NCI-H446 treated with DMSO at 0.1 percent for 48 hours (cell line): ENCODE data around the gene OR13C5.
"Not testable (repeated sequence)": the region's sequence is repeated elsewhere in the genome, so short reads cannot be mapped to it uniquely, and the experiment has no call there.

ENCODE experiments used
- DNase-seq: peaks from one replicate; lab custom pipeline; 2025; lab: John Stamatoyannopoulos, UW

OR13C5 gene, protein sequence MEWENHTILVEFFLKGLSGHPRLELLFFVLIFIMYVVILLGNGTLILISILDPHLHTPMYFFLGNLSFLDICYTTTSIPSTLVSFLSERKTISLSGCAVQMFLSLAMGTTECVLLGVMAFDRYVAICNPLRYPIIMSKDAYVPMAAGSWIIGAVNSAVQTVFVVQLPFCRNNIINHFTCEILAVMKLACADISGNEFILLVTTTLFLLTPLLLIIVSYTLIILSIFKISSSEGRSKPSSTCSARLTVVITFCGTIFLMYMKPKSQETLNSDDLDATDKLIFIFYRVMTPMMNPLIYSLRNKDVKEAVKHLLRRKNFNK

GRCh38 chr9:104599313-104599712 lies at the start of gene OR13C5:
Gene OR13C5, minus strand, starts transcription at chr9:104599413. Its CDS starts 0 bp downstream, at chr9:104599413.
- not testable (repeated sequence) for DNase-seq

DNA sequence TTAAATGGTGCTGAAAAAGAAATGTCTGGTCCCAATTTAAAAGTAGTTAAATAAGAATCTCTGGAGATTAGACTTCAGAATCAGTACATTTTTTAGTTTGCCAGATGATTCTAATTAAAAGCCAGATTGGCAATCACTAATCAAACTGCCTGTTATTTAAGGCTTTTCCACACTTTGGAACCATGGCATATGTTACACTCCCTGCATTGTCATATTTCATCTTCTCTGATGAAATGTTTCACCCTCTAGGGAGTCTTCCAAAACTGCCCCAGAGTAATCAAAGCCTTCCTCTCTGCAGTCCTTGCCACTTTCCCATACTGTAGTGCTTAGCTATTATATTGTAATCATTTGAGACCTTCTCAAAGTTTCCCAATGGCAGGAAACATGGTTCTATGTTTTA lies 36.2 kb upstream of the OR13C5 start:
- no peak for DNase-seq

DNA sequence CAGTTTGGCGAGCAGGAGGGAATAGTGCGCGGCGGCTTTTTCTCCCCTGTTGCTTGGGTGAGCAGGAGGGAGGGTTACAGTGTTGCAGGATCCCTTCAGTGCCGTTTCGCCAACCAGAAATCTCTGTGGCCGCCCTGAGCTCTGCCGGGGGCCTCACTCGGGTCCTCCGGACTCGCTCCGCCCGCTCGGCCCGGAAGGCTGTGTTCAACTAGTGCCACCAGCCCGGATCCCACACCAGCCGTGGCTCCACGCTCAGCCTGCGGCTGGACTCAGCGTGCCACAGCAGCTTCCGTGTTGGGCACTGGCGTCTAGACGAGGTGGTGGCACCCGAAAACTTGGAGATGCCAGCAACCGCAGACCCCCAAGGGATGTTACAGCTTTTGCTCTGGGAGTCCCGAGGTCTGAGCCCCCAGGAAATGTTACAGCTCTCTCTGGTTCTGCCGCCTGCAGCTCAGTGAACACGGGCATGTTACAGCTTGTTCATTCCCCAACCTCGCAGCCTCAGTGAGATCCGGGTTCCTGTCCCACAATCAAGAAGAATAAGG lies 34.8 kb upstream of the OR13C5 start:
- DNase-seq = no peak

GRCh38 chr9:104625964-104626363 lies 26.8 kb upstream of the OR13C5 start:
- DNase-seq = not testable (repeated sequence)

DNA sequence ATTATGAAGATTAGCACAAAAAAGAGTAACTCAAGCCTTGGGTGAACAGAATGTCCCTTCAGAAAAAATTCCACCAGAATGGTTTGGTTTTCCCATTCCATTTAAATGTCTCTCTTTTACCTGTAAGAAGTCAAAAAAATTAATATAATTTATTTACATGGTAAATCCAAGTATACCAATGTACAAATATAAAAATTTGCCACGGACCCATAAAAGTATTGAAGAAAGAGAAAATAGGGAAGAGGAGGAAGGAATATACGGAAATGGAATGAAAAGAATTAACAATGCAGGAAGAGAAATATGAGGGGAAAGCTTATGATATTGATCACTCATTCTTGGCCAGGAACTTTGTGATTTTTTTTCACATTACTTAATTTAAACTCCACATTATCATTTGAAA lies 18.9 kb upstream of the OR13C5 start, which contains the start of gene OR13C9:
Gene OR13C9, minus strand, starts transcription at position 101 of the 400 bp plus-strand sequence. Its CDS starts 0 bp downstream, at position 101.
- no peak for DNase-seq

DNA sequence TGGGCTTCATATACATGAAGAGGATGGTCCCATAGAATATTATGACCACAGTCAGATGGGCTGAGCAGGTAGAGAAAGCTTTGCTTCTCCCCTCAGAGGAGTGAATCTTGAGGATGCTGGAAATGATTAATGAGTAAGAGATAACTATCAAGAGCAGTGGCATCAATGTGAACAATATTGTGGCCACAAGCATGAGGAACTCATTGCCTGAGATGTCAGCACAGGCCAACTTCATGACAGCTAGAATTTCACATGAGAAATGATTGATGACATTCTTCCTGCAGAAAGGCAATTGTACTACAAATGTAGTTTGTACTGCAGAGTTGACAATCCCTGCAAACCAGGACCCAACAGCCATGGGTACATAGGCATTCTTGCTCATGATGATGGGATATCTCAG lies 18.2 kb upstream of the OR13C5 start:
- no peak for DNase-seq

- no peak for DNase-seq
Observed at GRCh38 chr9:104611213-104611612, 12.0 kb upstream of the OR13C5 start.

DNA sequence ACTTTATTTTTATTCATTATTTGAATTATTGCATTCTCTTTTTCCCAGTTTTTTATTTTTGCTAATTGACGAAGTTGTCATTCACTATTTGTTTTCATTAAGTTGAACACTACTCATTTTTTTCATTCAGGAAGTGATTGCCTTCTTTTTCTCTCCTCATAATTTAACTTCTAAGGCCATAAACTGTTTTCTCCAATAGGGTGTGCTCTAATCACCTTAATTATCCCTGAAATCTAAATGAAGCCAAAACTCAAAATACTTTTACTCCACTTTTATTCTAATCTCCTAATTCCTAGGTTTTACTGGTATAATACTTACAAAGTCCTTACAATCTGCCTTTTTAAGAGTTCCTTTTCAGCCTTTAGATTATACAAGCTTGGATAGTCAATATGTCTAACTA lies 9.1 kb upstream of the OR13C5 start:
- DNase-seq = peak; percentile 1

- DNase-seq = peak; percentile 22
Observed at GRCh38 chr9:104606152-104606551, 6.9 kb upstream of the OR13C5 start.

GRCh38 chr9:104605527-104605926 lies 6.3 kb upstream of the OR13C5 start, which contains the start of gene OR13C2:
Gene OR13C2, minus strand, starts transcription at chr9:104605627. Its CDS starts 0 bp downstream, at chr9:104605627.
- DNase-seq = not testable (repeated sequence)

- DNase-seq = no peak
Observed at GRCh38 chr9:104604801-104605200, 5.6 kb upstream of the OR13C5 start.

- not testable (repeated sequence) for DNase-seq
Observed at GRCh38 chr9:104598749-104599148, 464 bp downstream of the OR13C5 start.

DNA sequence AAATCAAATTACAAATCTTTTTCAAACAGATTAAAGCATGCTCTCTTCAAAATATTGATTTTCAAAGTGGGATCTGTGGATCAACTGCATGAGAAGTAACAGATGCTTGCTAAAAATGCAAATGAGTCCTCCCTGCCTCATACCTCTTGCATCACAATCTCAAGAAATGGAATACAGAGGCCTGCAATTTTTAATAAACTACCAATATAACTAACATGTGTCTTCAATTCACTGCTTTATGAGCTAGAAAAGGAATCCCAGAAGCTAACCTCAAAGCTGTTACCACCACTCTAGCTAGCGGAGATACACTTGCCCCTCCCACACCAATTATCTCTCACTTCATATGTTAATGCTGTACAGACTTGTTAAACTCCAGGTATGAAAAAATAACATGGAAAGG lies 9.6 kb downstream of the OR13C5 start:
- DNase-seq = no peak

GRCh38 chr9:104586496-104587180 lies 12.6 kb downstream of the OR13C5 start:
- DNase-seq = no peak

GRCh38 chr9:104580562-104580961 lies 18.7 kb downstream of the OR13C5 start:
- no peak for DNase-seq

- DNase-seq = no peak
Observed at GRCh38 chr9:104577263-104577662, 21.9 kb downstream of the OR13C5 start.

DNA sequence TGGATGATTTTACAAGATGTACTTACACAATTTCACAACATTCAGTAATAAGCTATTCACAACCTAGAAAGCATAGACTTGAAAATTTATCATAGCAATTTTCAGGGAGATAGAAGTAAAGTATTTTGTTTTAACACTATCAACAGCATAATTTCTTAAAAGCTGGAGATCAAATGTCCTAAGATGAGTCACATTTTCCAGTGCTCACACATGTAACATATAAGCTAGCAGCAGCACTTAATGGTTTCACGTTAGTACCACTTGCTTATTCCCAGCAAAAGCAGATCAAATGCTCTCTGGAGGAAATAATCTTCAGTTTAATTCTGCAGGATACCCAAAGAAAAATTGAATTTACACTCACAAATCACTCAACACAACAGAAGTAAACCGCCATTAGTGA lies 23.8 kb downstream of the OR13C5 start:
- no peak for DNase-seq

DNA sequence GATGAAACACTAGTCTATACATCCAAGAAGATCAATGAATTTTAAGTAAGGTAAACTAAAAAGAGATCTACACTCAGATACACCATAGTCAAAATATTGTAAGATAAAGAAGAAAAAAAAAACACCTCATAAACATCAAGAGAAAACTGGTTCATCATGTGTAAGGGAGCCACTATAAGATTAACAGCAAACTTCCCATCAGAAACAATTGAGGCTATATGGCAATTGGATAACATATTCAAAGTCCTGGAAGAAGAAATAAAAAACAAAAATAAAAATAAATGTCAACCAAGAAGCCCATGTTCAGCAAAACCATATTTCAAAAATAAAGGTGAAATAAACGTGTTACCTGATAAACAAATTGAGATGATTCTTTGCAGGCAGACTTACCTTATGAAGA lies 26.6 kb downstream of the OR13C5 start:
- no peak for DNase-seq

DNA sequence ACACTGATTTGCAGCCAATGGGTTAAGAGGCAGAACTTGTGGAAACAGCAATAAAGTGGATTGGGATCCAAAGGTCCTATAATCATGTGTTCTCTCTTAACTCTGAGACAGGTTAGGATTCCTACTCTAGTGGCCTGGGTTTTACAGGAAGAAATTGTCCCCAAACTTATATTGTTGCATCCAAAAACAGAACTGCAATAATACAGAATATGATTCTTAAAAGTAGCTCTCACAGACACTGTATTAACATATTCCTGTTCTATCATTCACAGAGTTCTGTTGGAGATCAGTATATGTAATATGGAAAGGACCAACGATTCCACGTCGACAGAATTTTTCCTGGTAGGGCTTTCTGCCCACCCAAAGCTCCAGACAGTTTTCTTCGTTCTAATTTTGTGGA lies 30.3 kb downstream of the OR13C5 start, which contains the start of gene OR13C8:
Gene OR13C8, plus strand, starts transcription at position 301 of the 400 bp plus-strand sequence. Its CDS starts 0 bp downstream, at position 301.
- DNase-seq = no peak

- DNase-seq = no peak
Observed at GRCh38 chr9:104564358-104564757, 34.9 kb downstream of the OR13C5 start.

DNA sequence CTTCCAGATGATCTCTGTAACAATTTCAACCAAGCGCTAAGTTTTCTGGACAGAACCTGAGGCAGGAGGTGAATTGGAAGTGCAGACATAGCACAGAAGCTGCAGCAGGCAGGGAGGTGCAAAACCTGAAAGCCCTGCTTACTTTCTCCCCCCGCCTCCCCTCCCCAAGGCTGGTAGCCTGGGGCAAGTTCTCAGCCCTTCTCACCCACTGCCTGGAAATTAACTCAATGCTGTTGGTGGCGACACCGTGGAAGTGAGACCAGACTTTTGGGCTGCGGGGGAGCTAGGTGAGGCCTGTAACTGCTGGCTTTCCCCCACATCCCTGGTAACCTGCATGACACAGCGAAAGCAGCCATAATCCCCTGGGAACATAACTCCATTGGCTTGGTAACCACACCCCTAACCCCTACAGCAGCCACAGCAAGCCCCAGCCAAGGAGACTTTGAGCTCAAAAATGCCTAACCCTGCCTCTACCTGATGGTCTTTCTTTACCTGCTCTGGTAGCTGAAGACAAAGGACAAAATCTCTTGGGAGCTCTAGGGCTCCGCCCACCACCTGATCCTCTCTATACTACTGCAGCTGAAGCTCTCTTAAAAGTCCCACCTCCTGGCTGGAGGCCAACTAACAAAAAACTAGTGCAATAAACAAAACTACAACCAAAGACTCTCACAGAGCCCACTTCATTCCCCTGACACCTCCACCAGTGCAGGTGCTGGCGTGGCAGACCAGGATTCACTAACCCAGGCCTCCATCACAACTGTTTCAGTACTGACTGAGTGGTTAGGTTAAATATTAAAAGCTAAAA lies 42.2 kb downstream of the OR13C5 start:
- DNase-seq = no peak

DNA sequence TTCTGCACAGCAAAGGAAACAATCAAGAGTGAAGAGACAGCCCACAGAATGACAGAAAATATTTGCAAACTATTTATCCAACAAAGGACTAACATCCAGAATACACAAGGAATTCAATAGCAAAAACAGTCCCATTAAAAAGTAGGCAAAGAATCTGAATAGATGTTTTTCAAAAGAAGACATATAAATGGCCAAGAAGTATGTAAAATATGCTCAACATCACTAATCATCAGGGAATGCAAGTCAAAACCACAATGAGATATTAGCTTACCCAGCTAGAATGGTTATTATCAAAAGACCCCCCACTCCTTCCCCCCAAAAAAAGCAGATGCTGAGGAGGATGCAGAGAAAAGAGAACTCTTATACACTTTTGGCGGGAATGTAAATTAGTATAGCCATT lies 43.7 kb downstream of the OR13C5 start:
- no peak for DNase-seq
